HG03095 (cell line): ENCODE data around the gene GNAI1.

Experiments used
- ATAC-seq: cut with Tn5 transposase; IDR thresholded peaks from one replicate; pipeline ENCODE4 v1.9.1; 2021; ENCODE audit warnings: moderate library complexity; ENCODE audit not compliant: unreplicated experiment

GNAI1 gene

DNA sequence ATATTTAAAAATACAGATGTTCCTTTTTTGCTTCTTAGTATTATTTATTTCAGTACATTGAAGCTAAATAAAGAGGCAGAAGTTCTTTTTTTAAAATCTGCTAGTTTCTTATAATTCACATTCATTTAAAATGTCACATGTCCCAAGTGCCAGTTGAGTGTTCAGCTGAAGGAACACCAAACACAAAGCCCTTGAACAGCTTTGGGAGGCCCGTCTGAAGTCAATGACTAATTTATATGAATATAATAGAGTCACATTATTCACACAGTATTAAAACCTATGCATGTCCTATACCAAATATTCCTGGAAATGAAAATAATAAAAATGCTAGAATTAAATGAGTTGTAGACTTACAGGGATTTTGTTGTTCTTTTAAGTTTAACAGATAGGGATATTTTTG is 70.3 kb downstream of the GNAI1 start:
- ATAC-seq, result no peak

DNA sequence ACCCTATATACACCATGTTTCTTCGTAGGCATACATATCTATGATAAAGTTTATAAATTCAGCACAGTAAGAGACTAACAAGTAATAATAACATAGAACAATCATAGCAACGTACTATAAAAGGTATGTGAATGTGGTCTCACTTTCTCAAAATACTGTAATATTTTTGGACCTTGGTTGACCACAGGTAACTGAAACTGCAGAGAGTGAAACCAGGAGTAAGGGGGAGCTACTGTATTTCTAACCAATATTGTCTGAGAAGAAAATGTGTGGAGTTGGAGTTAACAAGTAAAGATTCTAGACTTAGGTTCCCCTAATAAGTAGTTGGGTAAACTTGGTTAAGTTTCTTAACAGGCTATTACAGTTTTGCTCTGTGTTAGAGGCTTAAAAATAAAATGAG is 72.1 kb downstream of the GNAI1 start:
- ATAC-seq, result no peak

DNA sequence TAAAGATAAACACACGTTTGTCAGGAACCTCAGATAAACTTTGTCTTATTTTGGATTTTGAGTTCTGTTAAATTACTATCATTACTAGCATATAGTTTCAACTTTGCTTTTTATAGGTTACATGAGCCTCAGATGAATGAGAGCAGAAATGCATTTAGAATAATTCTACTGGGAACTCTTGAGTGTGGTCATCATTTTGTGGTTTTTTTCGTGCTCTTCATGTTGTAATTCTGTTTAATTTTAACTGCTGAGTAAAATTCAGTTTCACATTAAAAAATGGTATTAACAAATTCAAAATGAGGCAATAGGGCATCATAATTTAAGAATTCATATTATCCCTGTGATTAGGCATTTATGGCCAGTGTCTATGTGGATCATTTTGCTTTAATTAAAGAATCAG is 72.9 kb downstream of the GNAI1 start:
- no peak for ATAC-seq

DNA sequence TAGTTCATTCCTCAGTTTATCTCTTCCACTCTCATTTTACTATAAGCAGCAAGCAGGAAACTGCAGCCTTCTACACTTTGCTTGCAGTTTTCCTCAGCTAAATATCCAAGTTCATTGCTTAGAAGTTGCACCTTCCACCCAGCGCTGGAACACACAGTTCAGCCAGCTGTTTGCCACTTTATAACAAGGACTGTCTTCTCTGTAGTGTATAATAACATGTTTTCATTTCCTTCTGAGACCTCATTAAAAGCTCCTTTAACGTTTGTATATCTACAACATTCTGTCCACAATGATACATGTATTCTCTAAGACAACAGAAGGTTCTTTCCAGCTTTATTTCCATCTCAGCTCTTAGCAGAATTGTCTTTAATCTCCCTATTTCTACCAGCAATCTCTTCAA is 74.1 kb downstream of the GNAI1 start:
- no peak for ATAC-seq

DNA sequence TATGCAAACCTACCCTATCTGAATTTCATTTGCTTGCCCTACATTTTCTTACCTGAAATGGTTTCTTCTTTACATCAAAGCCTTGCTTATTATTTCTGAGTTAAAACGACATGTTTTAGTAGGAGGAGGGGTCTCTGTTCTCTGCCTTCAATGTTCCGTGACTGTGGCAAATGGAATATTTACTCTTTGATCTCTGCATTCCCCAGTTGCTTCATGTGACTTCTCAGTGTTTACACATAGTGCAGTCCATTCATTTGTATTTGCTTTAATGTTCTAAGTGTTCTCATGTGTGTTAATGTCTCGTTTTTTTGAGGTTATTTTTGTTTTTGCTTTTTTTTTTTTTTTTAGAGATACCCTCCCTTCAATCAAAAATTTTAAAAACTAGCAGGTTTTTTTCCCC is 75.8 kb downstream of the GNAI1 start:
- ATAC-seq, result no peak

DNA sequence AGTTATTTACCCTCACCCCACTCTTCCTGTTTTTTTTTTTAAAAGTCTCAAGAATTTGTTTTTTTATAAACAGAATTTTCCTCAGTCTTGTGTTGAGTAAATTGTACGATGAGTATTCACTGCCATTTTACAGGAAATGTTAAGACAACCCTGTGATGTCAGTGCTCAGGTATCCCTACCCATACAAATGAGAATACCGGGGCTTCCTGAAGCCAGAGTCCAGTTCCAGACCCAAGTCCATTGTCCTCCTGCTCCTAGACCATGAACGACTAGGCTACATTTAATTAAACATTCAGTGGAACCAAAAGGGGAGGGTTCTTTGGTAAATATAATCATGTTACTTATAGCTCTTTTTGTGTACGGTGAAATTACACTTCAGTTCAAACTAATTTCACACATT is 79.2 kb downstream of the GNAI1 start:
- ATAC-seq, result no peak

DNA sequence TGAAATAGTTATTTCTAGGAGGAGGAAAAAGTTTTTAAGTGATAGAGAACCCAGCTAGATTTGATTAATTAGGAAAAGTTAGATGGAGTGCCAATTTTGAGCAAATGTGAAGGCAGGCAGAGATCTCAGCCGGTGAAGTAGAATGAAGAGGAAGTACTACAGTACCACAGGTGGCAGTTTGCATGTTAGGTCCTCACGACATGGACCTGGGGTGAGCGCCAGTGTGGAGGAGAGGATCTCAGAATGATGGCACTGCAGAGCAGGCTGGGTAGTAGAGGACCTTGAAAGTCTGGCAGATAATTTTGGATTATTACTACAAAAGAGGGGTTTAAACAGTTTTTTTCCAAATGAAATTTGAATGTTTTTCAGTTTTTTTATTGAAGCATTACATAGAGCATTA is 81.1 kb downstream of the GNAI1 start:
- ATAC-seq, result no peak

DNA sequence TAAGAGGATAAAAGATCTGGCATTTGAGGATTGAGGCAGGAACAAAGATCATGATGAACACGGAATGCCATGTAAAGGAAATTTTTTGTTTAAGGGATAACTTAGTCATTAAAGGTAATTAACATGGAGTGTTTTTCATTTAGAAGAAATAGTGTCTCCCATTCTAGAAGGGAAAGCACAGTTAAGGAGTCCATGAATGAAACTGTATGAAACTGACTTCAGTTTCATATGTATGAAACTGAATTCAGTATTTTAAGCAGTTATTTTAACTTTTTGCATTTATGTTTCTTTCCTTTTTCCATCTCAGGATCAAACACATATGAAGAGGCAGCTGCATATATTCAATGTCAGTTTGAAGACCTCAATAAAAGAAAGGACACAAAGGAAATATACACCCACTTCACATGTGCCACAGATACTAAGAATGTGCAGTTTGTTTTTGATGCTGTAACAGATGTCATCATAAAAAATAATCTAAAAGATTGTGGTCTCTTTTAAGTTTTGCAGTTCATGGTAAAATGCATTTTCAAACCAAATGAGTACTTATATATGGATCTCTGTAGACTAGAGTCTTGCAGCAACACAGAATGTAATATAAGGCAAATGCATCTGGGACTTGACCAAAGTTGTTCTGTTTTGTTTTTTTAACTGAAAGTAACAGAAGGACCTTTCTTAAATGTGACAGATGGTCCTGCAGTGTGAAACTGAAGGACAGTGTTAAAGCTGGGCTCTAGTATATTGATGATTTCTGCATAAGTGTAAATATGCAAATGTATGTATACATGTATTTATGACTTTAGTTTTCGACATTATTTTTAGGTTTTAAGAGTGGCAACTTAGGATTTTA is 82.6 kb downstream of the GNAI1 start:
- ATAC-seq, result no peak

DNA sequence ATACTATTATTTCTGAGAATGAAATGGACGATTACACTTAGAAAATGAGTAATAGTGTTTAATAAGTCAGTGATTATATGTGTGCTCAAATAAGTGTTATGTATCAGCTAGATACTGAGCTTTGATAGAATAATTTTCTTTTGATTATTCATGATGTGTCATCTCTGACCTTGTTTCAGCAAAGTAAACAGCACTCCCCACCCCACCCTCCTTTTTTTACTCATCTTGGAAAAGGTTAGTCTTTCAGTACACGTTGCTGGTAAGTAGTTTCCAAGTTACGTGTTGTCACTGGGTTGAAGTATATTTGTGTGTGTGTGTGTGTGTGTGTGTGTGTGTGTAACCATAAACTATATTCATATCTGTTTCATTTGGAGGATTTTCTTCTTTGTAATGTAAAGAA is 84.1 kb downstream of the GNAI1 start:
- no peak for ATAC-seq

DNA sequence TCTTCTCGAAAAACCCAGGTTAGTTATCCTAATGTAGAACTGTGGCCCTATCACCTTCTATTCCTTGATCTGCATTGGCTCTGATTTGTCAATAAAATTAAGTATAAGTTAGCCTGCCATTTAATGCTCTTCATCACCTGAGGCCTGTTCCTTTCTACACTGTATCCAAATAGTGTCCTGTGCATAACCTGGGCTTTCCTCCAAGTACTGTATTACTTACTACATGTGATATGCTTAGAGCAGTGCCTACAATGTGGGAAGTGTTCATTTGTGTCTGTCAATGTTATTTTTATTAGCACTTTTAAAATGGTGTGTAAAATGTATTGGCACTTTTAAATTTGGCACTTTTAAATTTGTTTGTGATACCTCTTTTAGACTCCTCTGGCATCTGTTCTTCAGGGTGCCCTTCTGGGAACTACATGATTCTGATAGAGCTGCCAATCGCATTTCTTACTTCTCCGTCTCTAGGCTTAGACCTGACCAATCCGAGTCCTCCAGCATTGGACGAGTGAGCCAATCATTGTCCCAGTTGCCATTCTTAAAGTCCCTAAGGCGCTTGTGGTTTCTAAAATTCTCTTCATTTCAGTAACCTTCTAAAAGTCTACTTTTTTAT is 85.5 kb downstream of the GNAI1 start:
- ATAC-seq, result no peak

DNA sequence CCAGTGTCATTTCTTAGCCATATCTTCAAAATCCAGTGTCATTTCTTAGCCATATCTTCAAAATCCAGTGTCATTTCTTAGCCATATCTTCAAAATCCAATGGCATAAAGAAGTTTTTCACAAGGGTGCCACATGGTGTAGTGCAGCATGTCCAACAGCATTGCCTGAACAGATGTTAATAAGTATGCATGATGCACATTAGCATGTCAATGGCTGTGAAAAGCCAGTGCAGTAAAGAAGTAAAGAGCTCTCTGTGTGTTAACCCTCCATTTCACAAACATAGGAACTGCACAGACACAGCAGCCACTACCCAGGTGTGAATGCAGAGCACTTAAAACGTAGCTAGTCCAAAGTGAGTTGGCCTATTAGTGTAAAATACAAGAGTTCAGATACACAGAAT is 89.8 kb downstream of the GNAI1 start:
- no peak for ATAC-seq

DNA sequence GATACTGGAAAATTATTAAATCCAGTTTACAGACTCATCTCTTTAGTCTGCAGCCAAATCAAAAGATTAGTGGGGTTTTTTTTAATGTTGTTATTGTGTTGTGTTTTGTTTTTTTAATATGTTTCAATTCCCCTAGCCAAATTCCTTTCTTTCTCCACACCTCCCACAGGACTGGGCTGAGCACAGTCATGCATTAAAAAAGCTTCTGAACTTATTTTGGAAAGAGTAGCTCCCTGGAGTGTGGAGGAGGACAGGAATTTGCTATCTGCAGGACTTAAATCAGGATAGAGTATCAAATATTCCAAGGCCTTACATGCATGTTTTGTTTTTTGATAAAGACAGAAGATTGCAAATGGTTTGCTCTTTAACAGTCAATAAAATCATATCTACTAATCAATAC is 90.7 kb downstream of the GNAI1 start:
- no peak for ATAC-seq

DNA sequence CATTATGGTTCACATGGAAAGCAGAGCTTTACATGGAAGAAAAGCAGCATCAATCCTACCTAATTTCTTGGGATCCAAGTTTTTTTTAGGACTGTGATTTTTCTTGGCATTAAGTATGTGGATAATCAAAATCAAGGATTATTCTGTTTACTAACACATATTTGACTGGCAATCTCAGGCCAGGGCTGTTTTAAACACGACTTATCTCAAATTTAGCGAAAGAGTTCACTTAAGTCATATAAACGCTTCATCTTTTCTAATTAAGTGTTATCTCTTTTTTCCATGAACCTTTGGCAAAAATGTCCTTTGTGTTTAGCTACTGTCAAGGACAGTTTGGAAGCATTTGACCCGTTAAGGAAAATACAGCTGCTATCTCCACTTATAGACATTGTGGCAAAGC is 92.0 kb downstream of the GNAI1 start:
- ATAC-seq, result no peak

DNA sequence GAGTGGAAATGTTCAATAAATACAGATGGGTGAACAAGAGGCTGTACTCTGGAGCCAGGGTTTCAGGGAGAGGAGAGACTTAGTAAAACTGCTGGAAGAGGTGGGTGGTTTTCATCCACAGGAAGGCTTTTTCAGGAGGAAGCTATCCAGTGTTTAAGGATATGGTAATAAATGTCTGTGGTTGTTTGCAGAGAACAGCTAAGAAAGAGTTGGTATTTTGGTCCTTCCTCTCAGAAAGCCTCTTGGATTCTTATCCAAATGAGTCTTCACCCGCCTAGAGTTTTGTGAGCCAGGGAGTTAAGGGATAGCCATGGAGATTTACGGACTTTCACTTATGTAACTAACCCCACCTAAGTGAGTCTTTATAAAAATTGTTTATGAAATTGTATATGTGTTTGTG is 95.7 kb downstream of the GNAI1 start:
- ATAC-seq, result no peak

DNA sequence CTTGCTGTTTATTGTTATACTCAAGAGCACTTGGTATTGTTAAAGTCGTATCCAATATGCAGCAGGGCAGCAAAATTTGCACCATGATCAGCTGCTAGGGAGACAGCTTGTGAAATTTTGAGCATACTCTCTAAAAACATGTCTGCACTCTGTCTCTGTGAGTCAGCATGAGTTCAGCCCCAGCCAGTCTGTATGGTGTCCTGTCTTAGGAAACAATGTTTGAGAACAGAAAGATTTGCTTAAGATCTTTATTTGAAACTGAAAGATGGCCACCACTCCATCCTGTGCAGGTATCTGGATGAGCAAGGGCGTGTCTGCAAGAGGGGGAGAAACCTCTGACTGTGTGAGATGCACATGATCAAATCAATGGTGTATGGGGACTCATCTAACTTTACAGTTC is 97.1 kb downstream of the GNAI1 start:
- ATAC-seq, result no peak

DNA sequence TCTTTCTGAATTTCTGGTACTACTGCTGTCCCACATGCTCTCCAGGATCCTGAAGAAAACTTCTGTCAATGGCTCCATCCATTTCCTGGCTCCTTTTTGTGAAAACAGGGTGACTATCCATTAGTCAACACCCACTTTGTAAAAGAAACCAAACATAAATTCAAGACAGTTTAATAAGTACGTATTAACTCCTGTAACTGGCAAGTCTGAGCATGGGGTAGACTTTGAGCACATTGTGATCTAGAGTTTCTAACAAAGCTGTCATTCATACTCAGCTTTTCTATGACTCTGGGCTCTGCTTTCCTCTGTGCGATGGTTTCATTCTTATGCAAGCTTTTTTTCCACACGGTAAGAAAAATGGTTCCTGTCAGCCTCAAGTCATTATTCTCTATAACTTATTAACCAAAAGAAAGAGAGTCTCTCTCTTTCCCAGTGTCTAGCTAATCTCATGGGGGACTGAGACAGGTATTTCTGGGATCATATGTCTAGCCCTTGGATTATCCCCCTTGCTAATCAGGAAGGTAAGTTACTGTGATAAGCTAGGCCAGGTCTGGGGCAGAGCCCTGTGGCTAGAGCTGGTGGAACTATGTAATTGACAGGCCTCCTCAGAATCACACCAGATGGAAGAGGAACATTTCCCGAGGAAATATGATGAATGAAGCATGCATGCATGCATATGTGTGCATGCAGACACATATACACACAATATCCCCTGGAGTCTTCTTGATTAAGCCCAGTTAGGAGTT is 98.5 kb downstream of the GNAI1 start:
- no peak for ATAC-seq

DNA sequence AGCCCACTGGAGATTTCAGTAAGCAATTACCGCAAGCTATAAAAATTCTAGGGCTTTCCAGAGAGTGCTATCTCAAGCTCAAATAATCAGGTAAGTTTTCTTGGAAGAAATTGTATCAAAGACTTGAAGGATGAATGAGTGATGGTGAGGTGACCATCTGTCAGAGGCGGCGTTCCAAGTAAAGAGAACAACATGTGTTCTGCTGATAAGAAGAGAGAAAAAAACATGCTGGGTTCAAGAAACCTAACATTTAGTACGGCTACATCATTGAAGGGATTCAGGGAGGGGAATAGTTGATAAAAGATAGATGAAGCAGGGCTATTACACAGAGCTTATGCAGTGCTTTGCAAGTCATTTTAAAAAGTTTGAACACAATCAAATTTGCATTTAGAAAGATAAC is 100.7 kb downstream of the GNAI1 start:
- ATAC-seq, result no peak

DNA sequence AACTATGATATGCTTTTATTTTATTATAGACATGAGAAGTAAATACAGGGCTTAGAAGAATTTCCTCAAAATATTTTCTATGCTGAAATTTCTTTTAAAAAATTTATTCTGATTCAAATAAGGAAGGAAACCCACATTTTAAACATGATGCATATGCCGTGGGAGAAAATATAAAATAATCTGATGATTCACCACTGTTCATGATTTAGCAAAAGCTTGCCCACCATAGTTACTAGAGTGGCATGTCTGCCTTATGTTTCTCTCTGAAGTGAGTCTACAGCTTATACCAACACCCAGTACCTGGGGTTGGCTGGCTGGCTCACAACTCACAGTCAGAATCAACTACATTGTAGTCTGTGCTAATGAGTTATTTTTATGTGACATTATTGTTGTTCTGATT is 102.0 kb downstream of the GNAI1 start:
- ATAC-seq, result no peak

DNA sequence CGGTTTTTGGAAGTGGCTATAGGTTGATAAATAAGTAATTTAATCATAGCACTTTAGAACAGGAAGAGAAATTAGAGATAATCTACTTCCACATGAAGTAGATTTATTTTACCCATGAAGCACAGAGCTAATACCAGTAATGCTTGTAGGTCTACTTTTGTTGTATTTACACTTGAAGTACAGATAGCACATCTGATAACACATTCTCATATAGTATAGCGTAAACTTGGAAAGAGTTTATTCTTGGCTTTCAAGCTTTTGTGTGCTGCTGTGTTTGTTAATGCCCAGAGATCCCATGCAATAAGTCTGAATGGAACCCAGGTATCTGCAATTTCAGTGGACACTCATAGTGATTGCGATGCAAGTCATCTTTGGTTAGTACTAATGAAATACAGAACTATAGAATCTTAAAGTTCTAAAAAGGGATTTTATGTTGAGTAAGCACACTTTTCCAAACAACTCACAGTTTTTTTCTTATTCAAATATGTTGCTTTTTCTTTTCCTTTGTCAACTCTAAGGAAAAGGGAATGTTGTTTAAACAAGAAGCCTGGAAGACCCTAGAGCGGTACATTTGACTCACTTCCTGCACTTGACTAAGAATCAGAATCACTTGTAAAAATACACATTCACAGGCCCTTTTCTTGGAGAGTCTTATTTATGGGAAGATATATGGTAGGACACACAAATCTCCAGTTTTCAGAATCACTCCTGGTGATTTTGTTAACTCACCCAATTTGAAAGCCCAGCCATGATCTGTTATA is 105.8 kb downstream of the GNAI1 start:
- no peak for ATAC-seq

DNA sequence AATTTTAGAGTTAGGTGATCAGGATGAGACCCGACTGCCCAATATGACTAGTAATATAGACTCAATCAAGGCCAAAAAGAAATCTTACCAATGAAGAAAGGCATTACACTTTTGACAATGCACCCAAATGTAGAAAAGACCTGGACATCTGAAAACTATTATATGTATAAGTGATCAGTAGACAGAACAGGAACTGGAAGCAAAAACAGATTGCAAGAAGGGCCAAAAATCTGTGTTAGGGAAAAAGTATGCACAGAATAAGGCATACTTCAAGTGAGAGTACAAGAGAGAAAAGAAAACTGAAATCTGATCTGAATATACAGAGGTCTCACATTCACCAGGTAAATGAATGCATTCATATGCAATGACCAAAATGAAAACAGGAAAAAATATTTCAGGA is 107.0 kb downstream of the GNAI1 start:
- ATAC-seq, result no peak

DNA sequence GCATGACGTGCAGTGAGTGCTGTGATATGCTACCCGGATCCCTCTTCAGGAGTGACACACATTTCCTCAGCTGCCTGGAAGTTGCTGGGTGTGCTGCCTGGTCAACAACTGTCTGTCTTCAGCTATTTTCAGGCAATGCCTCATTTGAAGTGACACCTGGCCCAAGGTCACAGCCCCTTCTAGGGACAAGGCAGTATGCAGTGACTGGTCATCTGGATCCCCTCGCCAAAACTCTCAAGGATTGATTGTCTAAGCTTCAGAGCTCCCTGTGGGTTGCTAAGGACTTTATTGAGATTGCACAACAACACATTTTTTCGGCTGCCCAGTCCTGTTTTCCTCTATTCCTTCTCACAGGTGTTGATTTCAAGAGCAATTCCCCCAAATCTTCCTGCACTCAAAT is 108.8 kb downstream of the GNAI1 start:
- no peak for ATAC-seq
